Nephron (organoid): ENCODE data around the gene DNAH7.
A peak's percentile ranks its signal among the peaks of the same experiment; 100 is the strongest.

ENCODE experiments used
- H3K27ac Mint-ChIP-seq, 3 experiments: 2 replicates each; pipeline ENCODE4 v1.8.0; 2020; ENCODE audit warnings: mixed read lengths in 3 of 3, mild to moderate bottlenecking in 2 of 3, moderate library complexity in 1 of 3
- H3K27me3 Mint-ChIP-seq: 2 replicates; pipeline ENCODE4 v1.8.0; 2021; ENCODE audit warnings: low read depth, mild to moderate bottlenecking, moderate library complexity, mixed read lengths
- H3K36me3 Mint-ChIP-seq: 2 replicates; pipeline ENCODE4 v1.8.0; 2020; ENCODE audit warnings: low read depth, mixed read lengths
- H3K4me1 Mint-ChIP-seq: 2 replicates; pipeline ENCODE4 v1.8.0; 2020; ENCODE audit warnings: mixed read lengths
- H3K4me3 Mint-ChIP-seq, 3 experiments: 2 replicates each; pipeline ENCODE4 v1.8.0; 2020; ENCODE audit warnings: mild to moderate bottlenecking in 3 of 3, mixed read lengths in 3 of 3, moderate library complexity in 2 of 3
- H3K9me3 Mint-ChIP-seq: 2 replicates; pipeline ENCODE4 v1.8.0; 2020; ENCODE audit warnings: mixed read lengths
- TF ChIP-seq, protein P1 (sequence below), 3 experiments: fragments of 200-600 bp; sonication (generic); IDR thresholded peaks; one replicate each; pipeline ENCODE4 v1.5.0; 2021; ENCODE audit warnings: antibody characterized with exemption in 3 of 3; ENCODE audit not compliant: unreplicated experiment in 3 of 3

Gene DNAH7

DNA sequence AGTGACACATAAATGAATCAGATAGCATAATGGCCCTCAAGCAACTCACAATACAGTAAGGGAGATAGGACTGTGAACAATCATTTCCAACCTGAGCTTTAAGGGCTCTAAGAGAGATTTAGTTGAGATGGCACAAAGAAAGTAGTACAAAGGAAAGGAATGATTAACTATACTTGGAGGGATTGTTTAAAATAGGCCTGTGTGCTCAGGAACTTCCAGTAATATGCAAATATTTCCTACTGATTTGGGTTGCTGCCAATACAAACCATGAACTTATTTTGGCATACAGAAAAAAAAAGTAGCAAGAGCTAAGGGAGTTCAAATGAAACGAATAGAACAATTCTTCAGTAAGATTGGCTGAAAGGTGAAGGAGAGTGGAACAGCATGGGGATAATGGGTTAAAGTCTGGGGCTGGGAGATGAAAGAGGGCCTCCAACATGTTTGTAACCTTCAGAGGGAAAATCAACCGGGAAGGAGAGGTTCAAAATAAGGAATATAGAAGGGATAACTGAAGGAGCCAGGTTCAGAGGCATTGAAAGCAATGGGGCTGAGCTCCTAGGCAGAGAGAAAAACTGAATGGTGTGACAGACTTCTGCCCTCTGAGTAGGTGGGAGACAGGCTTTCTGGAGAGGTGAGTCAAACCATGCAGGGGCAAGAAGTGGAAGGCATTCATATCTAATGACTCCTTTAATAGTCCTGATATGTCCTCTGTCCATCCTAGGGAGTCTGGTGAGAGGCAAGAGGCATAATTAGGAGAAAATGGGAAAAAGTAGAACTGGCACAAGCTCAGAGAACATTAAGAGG is 83.5 kb downstream of the DNAH7 start:
- Mint-ChIP-seq H3K4me1 (peaks cover 6% of the 10 kb centered on the region), H3K27me3 (no peaks in the 10 kb centered on the region), H3K36me3 (peaks cover 8% of the 10 kb centered on the region), H3K27ac (peak overlapping the region in 1 of 3 experiments; percentile 4), H3K4me3 (no peak overlapping the region), H3K9me3 (peaks cover 2% of the 10 kb centered on the region)
- TF ChIP-seq, protein P1, sequence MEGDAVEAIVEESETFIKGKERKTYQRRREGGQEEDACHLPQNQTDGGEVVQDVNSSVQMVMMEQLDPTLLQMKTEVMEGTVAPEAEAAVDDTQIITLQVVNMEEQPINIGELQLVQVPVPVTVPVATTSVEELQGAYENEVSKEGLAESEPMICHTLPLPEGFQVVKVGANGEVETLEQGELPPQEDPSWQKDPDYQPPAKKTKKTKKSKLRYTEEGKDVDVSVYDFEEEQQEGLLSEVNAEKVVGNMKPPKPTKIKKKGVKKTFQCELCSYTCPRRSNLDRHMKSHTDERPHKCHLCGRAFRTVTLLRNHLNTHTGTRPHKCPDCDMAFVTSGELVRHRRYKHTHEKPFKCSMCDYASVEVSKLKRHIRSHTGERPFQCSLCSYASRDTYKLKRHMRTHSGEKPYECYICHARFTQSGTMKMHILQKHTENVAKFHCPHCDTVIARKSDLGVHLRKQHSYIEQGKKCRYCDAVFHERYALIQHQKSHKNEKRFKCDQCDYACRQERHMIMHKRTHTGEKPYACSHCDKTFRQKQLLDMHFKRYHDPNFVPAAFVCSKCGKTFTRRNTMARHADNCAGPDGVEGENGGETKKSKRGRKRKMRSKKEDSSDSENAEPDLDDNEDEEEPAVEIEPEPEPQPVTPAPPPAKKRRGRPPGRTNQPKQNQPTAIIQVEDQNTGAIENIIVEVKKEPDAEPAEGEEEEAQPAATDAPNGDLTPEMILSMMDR (IDR thresholded peaks at IDR 0.05; ENCODE audit: unreplicated experiment in 3 of 3) = no peak

DNA sequence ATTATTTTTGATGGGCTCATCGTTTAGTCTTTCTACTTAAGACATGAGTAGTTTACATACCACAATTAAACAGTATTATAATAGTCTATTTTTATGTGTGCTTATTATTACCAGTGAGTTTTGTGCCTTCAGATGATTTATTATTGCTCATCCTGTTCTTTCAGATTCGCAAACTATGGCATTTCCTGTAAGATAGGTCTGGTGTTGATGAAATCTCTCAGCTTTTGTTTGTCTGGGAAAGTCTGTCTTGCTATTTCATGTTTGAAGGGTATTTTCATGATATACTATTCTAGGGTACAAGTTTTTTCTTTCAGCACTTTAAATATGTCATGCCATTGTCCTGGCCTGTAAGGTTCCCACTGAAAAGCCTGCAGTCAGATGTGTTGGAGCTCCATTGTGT is 101.3 kb downstream of the DNAH7 start:
- TF ChIP-seq, protein P1 (IDR thresholded peaks at IDR 0.05; ENCODE audit: unreplicated experiment in 3 of 3) = no peak
- Mint-ChIP-seq H3K36me3 (peaks cover 4% of the 10 kb centered on the region), H3K4me1 (no peaks in the 10 kb centered on the region), H3K27ac (peak overlapping the region in 1 of 3 experiments; percentile 0), H3K9me3 (peaks cover 4% of the 10 kb centered on the region), H3K4me3 (no peak overlapping the region), H3K27me3 (no peaks in the 10 kb centered on the region)

DNA sequence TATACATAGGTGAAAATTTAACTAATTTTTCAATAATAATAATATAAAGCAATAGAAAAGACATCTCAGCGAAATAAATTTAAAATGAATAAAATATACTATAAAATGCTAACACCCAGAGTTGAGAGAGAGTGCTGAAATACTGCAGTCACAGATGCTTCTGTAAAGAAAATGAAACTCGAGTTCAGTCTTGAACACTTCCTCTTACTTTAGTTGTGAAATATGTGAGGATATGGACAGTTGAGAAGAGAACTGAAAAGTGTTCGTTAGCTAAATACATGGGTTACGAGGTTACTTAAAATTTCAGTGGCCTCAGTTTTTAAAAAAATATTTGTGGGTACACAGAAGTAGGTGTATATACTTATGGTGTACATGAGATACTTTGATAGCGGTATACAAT is 106.8 kb downstream of the DNAH7 start:
- peaks cover 13% of the 10 kb centered on the region for H3K36me3 Mint-ChIP-seq
- no peak overlapping the region for H3K27ac Mint-ChIP-seq
- no peaks in the 10 kb centered on the region for H3K4me1 Mint-ChIP-seq
- no peak overlapping the region for H3K4me3 Mint-ChIP-seq
- TF ChIP-seq, protein P1 (IDR thresholded peaks at IDR 0.05; ENCODE audit: unreplicated experiment in 3 of 3) = no peak
- H3K9me3 Mint-ChIP-seq = peaks cover 9% of the 10 kb centered on the region
- no peaks in the 10 kb centered on the region for H3K27me3 Mint-ChIP-seq

DNA sequence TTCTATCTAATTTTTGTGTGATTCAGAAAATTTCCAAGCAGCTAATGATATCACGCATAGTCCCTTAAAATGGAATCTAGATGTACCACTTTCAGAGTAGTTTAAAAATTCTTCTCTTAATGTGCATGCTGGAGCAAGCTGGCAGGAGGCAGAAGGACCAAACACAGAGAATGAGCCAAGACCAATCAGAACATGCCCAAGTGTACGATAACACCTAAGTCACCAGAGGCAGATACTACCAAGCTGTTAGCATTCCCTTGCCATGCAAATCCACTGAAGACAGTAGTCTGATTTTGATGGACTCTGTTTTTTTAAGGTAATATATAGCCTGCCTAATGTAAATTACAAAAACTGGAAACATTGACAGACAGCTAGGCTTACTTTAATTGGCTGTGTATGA is 109.3 kb downstream of the DNAH7 start:
- Mint-ChIP-seq H3K4me1 (no peaks in the 10 kb centered on the region), H3K27ac (no peak overlapping the region), H3K9me3 (peaks cover 11% of the 10 kb centered on the region), H3K27me3 (no peaks in the 10 kb centered on the region), H3K4me3 (no peak overlapping the region), H3K36me3 (peaks cover 15% of the 10 kb centered on the region)
- TF ChIP-seq, protein P1 (IDR thresholded peaks at IDR 0.05; ENCODE audit: unreplicated experiment in 3 of 3) = no peak

DNA sequence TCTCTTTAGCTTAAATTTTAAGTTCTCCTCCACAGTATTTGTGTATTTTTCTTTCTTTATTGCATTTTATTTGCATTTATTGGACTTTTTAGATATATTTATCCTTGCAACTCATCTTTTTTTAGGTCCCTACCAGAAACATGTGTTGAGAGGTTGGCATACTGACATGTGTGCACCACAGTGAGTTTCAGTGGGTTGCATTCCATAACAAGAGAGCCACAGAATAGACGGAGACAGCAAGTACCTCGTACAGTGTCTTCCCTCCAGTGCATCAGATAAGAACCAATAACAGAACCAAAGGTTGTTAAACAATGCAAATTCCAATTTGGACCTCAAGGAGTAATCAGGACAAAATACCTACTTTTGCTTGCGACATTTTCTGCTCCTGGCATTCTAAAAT is 111.9 kb downstream of the DNAH7 start:
- H3K27ac Mint-ChIP-seq = no peak overlapping the region
- H3K9me3 Mint-ChIP-seq = peaks cover 28% of the 10 kb centered on the region
- no peaks in the 10 kb centered on the region for H3K4me1 Mint-ChIP-seq
- peaks cover 24% of the 10 kb centered on the region for H3K36me3 Mint-ChIP-seq
- TF ChIP-seq, protein P1 (IDR thresholded peaks at IDR 0.05; ENCODE audit: unreplicated experiment in 3 of 3) = no peak
- H3K4me3 Mint-ChIP-seq = no peak overlapping the region
- H3K27me3 Mint-ChIP-seq = no peaks in the 10 kb centered on the region

DNA sequence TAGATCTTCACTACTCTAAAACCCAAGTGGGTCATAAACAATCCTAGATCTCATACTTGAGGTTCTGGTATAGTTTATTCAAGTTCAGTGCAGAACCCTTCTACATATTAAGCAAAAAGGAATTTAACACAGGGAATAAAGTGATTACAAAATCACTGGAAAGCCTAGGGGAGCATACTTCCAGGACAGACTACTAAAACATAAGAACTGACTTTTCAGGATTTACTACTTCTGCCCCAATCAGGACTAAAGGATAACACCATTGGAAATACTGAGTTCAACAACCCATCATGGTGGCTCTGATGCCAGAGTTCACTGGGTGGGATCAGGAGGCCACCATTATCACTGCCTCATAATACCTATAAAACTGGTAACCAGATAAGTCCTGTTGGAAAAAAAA is 123.6 kb downstream of the DNAH7 start:
- Mint-ChIP-seq H3K27me3 (no peaks in the 10 kb centered on the region), H3K4me1 (no peaks in the 10 kb centered on the region), H3K27ac (no peak overlapping the region), H3K36me3 (peaks cover 10% of the 10 kb centered on the region), H3K9me3 (peaks cover 22% of the 10 kb centered on the region), H3K4me3 (no peak overlapping the region)
- TF ChIP-seq, protein P1 (IDR thresholded peaks at IDR 0.05; ENCODE audit: unreplicated experiment in 3 of 3) = no peak
